Ammon's horn (tissue), 1 donor: Measurements from ENCODE around the gene DOK1.
A peak's percentile ranks its signal among the peaks of the same experiment; 100 is the strongest.

ENCODE experiments used
- DNase-seq: peaks from one replicate; pipeline ENCODE4 v3.0.0-alpha.2; 2016; ENCODE audit warnings: low spot score

The DOK1 gene

GRCh38 chr2:74569686-74570085 is 15.2 kb downstream of the DOK1 start:
- DNase-seq = no peak

DNA sequence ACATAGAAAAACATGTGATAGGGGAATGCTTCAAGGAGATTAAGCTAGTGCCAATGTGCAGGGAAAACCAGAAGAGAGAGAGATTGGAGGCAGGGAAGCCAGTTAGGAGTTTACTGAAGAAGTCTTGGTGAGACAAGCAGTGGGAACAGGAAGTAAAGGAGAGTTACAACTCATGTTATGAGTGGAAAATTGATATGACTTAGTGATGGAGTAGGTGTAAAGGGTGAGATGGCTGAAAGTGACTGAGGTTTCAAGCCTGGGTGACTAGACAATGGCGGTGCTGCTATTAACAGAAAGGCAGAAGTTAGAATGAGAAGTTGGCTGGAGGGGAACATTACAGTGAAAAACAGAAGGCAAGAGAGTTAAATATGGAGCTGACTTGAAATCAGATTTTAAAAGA is 16.5 kb downstream of the DOK1 start:
- no peak for DNase-seq

DNA sequence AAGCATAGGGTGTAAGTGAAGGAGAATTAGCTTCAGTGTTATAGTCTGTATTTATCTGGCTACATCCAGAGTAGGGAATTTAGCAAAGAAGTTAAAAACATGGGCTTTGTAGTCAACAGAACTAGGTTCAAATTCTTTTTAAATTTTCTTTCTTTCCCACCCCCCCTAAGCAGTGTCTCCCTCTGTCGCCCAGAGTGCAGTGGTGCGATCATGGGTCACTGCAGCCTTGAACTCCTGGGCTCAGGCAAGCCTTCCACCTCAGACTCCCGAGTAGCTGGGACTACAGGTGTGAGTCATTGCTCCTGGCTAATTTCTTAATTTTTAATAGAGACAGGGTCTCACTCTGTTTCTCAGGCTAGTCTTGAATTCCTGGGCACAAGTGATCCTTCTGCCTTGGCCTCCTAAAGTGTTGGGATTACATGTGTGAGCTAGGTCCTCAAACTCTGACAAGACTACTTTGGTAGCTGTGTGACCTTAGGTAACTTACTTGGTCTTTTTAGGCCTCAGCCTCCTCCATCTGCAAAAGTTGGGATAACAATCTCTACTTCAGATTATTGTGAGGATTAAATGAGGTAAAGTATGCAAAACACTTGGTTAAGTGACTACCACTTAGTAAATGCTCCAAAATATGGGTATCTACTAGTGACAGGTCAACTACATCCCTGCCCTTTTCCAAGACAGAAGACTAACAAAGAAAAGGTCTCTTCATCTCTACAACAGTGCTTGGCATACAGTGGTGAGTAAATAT is 17.8 kb downstream of the DOK1 start:
- DNase-seq = no peak

- DNase-seq = peak; percentile 60
Measured at GRCh38 chr2:74573747-74574562, 19.4 kb downstream of the DOK1 start.

GRCh38 chr2:74575320-74575719 is 20.8 kb downstream of the DOK1 start:
- DNase-seq = no peak

GRCh38 chr2:74576211-74576862 is 21.8 kb downstream of the DOK1 start:
- peak; percentile 35 for DNase-seq

- DNase-seq = peak; percentile 74
Measured at GRCh38 chr2:74576863-74577229, 22.3 kb downstream of the DOK1 start.

DNA sequence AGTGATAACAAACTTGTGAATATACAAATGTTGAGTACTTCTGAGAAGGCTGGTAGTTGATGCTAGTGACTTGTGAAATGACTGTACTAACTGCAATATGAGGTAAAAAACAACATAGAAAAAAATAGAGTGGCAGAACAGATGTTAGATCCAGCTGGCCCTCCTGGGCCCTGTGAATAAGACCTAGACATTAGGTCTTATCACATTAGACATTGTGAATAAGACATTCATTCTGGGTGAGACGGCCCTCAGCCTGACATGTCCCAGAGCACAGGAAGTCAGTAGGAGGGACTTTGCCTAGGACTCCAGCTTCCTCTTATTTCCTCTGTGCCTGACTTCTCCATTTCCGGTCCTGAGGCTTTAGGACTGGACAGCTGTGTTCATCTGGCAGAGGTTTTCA is 22.9 kb downstream of the DOK1 start:
- peak; percentile 39 for DNase-seq

DNA sequence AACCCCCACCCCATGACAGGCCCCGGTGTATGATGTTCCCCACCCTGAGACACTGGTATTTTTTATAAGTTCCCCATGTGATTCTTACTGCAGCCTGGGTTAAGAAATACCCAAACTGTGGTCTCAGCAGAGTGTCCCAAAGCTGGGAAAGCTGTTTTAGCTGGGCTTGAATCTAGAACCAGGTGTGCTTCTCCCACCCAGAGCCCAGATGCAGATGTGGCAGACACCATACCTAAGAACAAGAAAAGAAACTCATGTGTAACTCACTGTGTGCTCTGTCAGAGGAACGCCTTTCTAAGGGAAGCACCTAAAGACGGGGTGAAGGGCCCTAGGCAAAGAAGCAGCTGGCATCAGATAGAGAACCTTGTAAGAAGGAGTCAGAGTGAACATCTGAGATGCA is 23.9 kb downstream of the DOK1 start:
- no peak for DNase-seq

GRCh38 chr2:74581463-74581862 is 26.9 kb downstream of the DOK1 start:
- DNase-seq = no peak

GRCh38 chr2:74582184-74582583 is 27.7 kb downstream of the DOK1 start:
- DNase-seq = no peak

- no peak for DNase-seq
Measured at GRCh38 chr2:74583504-74583903, 29.0 kb downstream of the DOK1 start.

DNA sequence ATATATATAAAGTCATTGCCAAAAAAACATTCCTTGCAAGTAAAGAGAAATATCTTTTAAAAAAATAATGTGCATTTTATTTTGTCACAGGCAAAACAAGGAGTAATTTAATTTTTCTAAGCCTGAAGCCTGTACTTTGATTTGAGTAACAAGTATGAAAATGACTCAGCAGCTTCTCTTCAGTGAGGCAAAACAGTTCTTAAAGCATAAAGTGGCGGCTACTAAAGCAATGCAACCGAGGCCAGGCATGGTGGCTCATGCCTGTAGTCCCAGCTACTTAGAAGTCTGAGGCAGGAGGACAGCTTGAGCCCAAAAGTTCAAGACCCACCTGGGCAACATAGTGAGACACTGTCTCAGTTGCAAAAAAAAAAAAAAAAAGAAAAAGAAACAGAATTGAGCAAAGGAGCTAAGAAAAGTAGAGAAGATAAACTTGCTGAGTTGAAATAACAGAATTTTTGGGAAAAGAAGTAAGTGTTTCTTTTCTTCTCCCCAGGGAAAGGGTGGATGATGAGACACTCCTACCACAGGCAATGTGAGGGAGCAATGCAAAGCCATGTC is 29.6 kb downstream of the DOK1 start:
- DNase-seq = no peak

- DNase-seq = peak; percentile 53
Measured at GRCh38 chr2:74585406-74586185, 31.1 kb downstream of the DOK1 start.

GRCh38 chr2:74587664-74588277 is 33.3 kb downstream of the DOK1 start:
- DNase-seq = peak; percentile 85

DNA sequence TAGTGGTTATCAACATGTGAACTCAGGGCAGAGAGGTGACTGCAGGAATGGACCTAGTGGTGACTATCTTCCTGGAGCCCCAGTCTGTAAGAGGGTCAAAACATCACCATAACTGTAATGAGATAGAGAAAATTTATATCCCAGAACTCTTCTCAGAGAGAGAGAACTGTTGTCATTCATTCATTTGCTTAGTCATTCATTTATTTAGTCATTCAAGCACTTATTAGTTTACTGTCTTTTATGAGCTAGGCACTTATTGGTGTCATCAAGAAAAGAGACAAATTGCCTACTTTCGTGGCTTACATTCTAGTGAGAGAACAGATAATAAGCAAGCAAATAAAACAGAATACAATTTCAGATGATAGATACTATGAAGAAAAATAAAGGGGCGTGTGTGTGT is 34.1 kb downstream of the DOK1 start:
- no peak for DNase-seq

GRCh38 chr2:74593826-74594772 is 39.6 kb downstream of the DOK1 start:
- DNase-seq = no peak

GRCh38 chr2:74596584-74596983 is 42.1 kb downstream of the DOK1 start:
- no peak for DNase-seq

- DNase-seq = no peak
Measured at GRCh38 chr2:74597410-74597809, 42.9 kb downstream of the DOK1 start.

DNA sequence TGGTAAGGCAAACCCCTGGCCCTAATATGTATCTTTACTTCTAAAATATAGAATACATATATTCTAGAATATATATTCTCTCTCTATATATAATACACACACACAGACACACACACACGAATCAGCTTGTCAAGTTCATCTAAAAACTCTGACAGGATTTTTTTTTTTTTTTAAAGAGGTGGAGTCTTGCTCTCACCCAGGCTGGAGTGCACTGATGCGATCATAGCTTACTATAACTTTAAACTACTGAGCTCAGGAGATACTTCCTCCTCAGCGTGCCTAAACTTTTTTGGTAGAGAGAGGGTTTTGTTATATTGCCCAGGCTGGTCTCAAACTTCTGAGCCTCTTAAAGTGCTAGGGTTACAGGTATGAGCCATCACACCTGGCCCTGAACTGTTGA is 45.2 kb downstream of the DOK1 start:
- DNase-seq = no peak
